H54 (cell line): ENCODE results near the gene SLC39A11.

Source experiments
- DNase-seq: peaks from one replicate; pipeline ENCODE4 v3.0.0; 2011; ENCODE audit warnings: low spot score, mixed read lengths; ENCODE audit not compliant: insufficient read length
- FAIRE-seq: peaks from 3 replicates; lab custom pipeline; 2011; peaks lifted over from hg19 to GRCh38; lab: Jason Lieb, UNC
- POLR2A ChIP-seq: IDR thresholded peaks from 2 replicates; pipeline ENCODE4 v1.6.1; 2011; ENCODE audit warnings: low read depth, mild to moderate bottlenecking, low read length

SLC39A11 gene

GRCh38 chr17:72635034-72635635 lies 457.4 kb downstream of the SLC39A11 start:
- TF ChIP-seq POLR2A: no peak
- DNase-seq (no peak), FAIRE-seq (no peak)

GRCh38 chr17:72634621-72635020 lies 457.9 kb downstream of the SLC39A11 start:
- no peak for DNase-seq
- no peak for FAIRE-seq
- no peak for TF ChIP-seq POLR2A

GRCh38 chr17:72631949-72632684 lies 460.4 kb downstream of the SLC39A11 start:
- no peak for FAIRE-seq
- no peak for DNase-seq
- TF ChIP-seq POLR2A: no peak

GRCh38 chr17:72631568-72631948 lies 460.9 kb downstream of the SLC39A11 start:
- no peak for TF ChIP-seq POLR2A
- no peak for DNase-seq

GRCh38 chr17:72624652-72625051 lies 467.8 kb downstream of the SLC39A11 start:
- no peak for FAIRE-seq
- no peak for DNase-seq
- TF ChIP-seq POLR2A: no peak

More at GRCh38 chr17:72631568-72631948, 460.9 kb downstream of the SLC39A11 start:
- FAIRE-seq: no peak

GRCh38 chr17:72624226-72624625 lies 468.3 kb downstream of the SLC39A11 start:
- FAIRE-seq (no peak), DNase-seq (no peak)
- TF ChIP-seq POLR2A: no peak

GRCh38 chr17:72622661-72623433 lies 469.6 kb downstream of the SLC39A11 start:
- DNase-seq (no peak), FAIRE-seq (no peak)
- no peak for TF ChIP-seq POLR2A

GRCh38 chr17:72619976-72620650 lies 472.4 kb downstream of the SLC39A11 start:
- no peak for TF ChIP-seq POLR2A
- DNase-seq: no peak
- no peak for FAIRE-seq

GRCh38 chr17:72618001-72618509 lies 474.4 kb downstream of the SLC39A11 start:
- FAIRE-seq (no peak), DNase-seq (no peak)
- no peak for TF ChIP-seq POLR2A

- DNase-seq: no peak
- TF ChIP-seq POLR2A: no peak
- no peak for FAIRE-seq
Observed at GRCh38 chr17:72617557-72617956, 474.9 kb downstream of the SLC39A11 start.

GRCh38 chr17:72616447-72616846 lies 476.0 kb downstream of the SLC39A11 start:
- DNase-seq: no peak
- FAIRE-seq: no peak
- no peak for TF ChIP-seq POLR2A

- no peak for TF ChIP-seq POLR2A
- FAIRE-seq: no peak
- DNase-seq: no peak
Observed at GRCh38 chr17:72615627-72615991, 476.9 kb downstream of the SLC39A11 start.

- no peak for TF ChIP-seq POLR2A
- FAIRE-seq (no peak), DNase-seq (peak; percentile 28)
Observed at GRCh38 chr17:72614871-72615626, 477.4 kb downstream of the SLC39A11 start.

GRCh38 chr17:72614476-72614870 lies 478.0 kb downstream of the SLC39A11 start:
- DNase-seq (no peak), FAIRE-seq (no peak)
- TF ChIP-seq POLR2A: no peak
